Anterior cingulate cortex (tissue), 58 donors: ENCODE data around the gene KISS1.
"Not testable (repeated sequence)": the region's sequence is repeated elsewhere in the genome, so short reads cannot be mapped to it uniquely, and the experiment has no call there.

Experiments
- DNase-seq, 58 donors: peaks; one replicate each; lab custom pipeline; 2025; lab: John Stamatoyannopoulos, UW

KISS1 gene

GRCh38 chr1:204196068-204196795 is at the start of gene KISS1:
Gene KISS1 (minus strand): TSS chr1:204196491. CDS start chr1:204192876, 3,615 bp downstream.
- DNase-seq = no peak

GRCh38 chr1:204242920-204243319 is 46.6 kb upstream of the KISS1 start:
- DNase-seq = no peak

- DNase-seq = no peak
Measured at GRCh38 chr1:204241914-204242313, 45.6 kb upstream of the KISS1 start.

- DNase-seq = no peak
Measured at GRCh38 chr1:204241050-204241449, 44.8 kb upstream of the KISS1 start.

GRCh38 chr1:204240233-204240632 is 43.9 kb upstream of the KISS1 start:
- no peak for DNase-seq

GRCh38 chr1:204239401-204239800 is 43.1 kb upstream of the KISS1 start:
- not testable (repeated sequence) for DNase-seq

- not testable (repeated sequence) for DNase-seq
Measured at GRCh38 chr1:204238520-204238919, 42.2 kb upstream of the KISS1 start.

GRCh38 chr1:204237515-204237914 is 41.2 kb upstream of the KISS1 start:
- DNase-seq = not testable (repeated sequence)

GRCh38 chr1:204232526-204232925 is 36.2 kb upstream of the KISS1 start:
- no peak for DNase-seq

- DNase-seq = no peak
Measured at GRCh38 chr1:204230211-204230610, 33.9 kb upstream of the KISS1 start.

- no peak for DNase-seq
Measured at GRCh38 chr1:204228896-204229295, 32.6 kb upstream of the KISS1 start.

- DNase-seq = no peak
Measured at GRCh38 chr1:204227996-204228785, 31.9 kb upstream of the KISS1 start.

- DNase-seq = no peak
Measured at GRCh38 chr1:204227351-204227750, 31.1 kb upstream of the KISS1 start.

- DNase-seq = peak in 2 of 58 donors; percentile 17 to 26
Measured at GRCh38 chr1:204225841-204226735, 29.8 kb upstream of the KISS1 start.

GRCh38 chr1:204224655-204225054 is 28.4 kb upstream of the KISS1 start:
- DNase-seq = no peak

- DNase-seq = no peak
Measured at GRCh38 chr1:204223129-204223860, 27.0 kb upstream of the KISS1 start.

GRCh38 chr1:204222764-204223055 is 26.4 kb upstream of the KISS1 start:
- no peak for DNase-seq

GRCh38 chr1:204222006-204222763 is 25.9 kb upstream of the KISS1 start:
- no peak for DNase-seq

GRCh38 chr1:204221271-204221670 is 25.0 kb upstream of the KISS1 start:
- DNase-seq = no peak
